GM18868 (cell line): ENCODE results near the gene INSM1.

Source experiments
- ATAC-seq: cut with Tn5 transposase; IDR thresholded peaks from one replicate; pipeline ENCODE4 v1.9.1; 2021; ENCODE audit warnings: mild to moderate bottlenecking, moderate library complexity; ENCODE audit not compliant: unreplicated experiment

INSM1 gene

GRCh38 chr20:20393207-20394120, 25.6 kb downstream of the INSM1 start:
- no peak for ATAC-seq

GRCh38 chr20:20395087-20395486, 27.2 kb downstream of the INSM1 start:
- ATAC-seq, result no peak

- no peak for ATAC-seq
Measured at GRCh38 chr20:20395903-20396568, 28.1 kb downstream of the INSM1 start.

- no peak for ATAC-seq
Measured at GRCh38 chr20:20396794-20397193, 28.9 kb downstream of the INSM1 start.

GRCh38 chr20:20398123-20398522, 30.2 kb downstream of the INSM1 start:
- no peak for ATAC-seq

- no peak for ATAC-seq
Measured at GRCh38 chr20:20399531-20400500, 31.9 kb downstream of the INSM1 start.

GRCh38 chr20:20401991-20402390, 34.1 kb downstream of the INSM1 start:
- ATAC-seq, result no peak

- no peak for ATAC-seq
Measured at GRCh38 chr20:20404633-20405032, 36.7 kb downstream of the INSM1 start.

- ATAC-seq, result no peak
Measured at GRCh38 chr20:20405623-20406022, 37.7 kb downstream of the INSM1 start.

- no peak for ATAC-seq
Measured at GRCh38 chr20:20406306-20406705, 38.4 kb downstream of the INSM1 start.

GRCh38 chr20:20407891-20408805, 40.2 kb downstream of the INSM1 start:
- ATAC-seq, result no peak

- ATAC-seq, result no peak
Measured at GRCh38 chr20:20409331-20409730, 41.4 kb downstream of the INSM1 start.

- ATAC-seq, result no peak
Measured at GRCh38 chr20:20410678-20411077, 42.8 kb downstream of the INSM1 start.

- ATAC-seq, result no peak
Measured at GRCh38 chr20:20411402-20411801, 43.5 kb downstream of the INSM1 start.

- no peak for ATAC-seq
Measured at GRCh38 chr20:20411836-20412235, 43.9 kb downstream of the INSM1 start.

GRCh38 chr20:20412750-20413149, 44.8 kb downstream of the INSM1 start:
- no peak for ATAC-seq

GRCh38 chr20:20413810-20414281, 45.9 kb downstream of the INSM1 start:
- ATAC-seq, result no peak

GRCh38 chr20:20414640-20415220, 46.8 kb downstream of the INSM1 start:
- ATAC-seq, result no peak

GRCh38 chr20:20415321-20415720, 47.4 kb downstream of the INSM1 start:
- ATAC-seq, result no peak
